Raji (cell line): ENCODE measurements around the gene PNKP.

Source experiments
- POLR2A ChIP-seq: IDR thresholded peaks from 2 replicates; pipeline ENCODE4 v1.6.1; 2011; ENCODE audit warnings: low read depth, low read length, control low read depth; ENCODE audit not compliant: insufficient read depth

The PNKP gene

GRCh38 chr19:49812997-49813861, 54.1 kb downstream of the PNKP start, which contains the start of gene FUZ:
Gene FUZ (minus strand): TSS chr19:49813292. CDS start chr19:49813106, 186 bp downstream.
- TF ChIP-seq POLR2A, result peak; percentile 71

GRCh38 chr19:49812452-49812996, 54.9 kb downstream of the PNKP start:
- no peak for TF ChIP-seq POLR2A

GRCh38 chr19:49811328-49811727, 56.0 kb downstream of the PNKP start:
- TF ChIP-seq POLR2A, result no peak
